GM12873 (cell line): ENCODE results near the gene RRP9.

ENCODE experiments used
- CTCF ChIP-seq: IDR thresholded peaks from 2 replicates; pipeline ENCODE4 v1.5.1; 2012; ENCODE audit warnings: low read depth, mild to moderate bottlenecking, moderate library complexity, low read length, control low read depth; ENCODE audit not compliant: insufficient read depth; ENCODE audit errors: missing control alignments

Gene RRP9

GRCh38 chr3:51968883-51969678 lies 27.4 kb upstream of the RRP9 start:
- TF ChIP-seq CTCF, result no peak

- no peak for TF ChIP-seq CTCF
Measured at GRCh38 chr3:51968170-51968775, 26.6 kb upstream of the RRP9 start.

- TF ChIP-seq CTCF, result no peak
Measured at GRCh38 chr3:51967384-51968169, 25.9 kb upstream of the RRP9 start, which contains the start of gene PCBP4. TSS of gene PCBP4 (minus strand) at chr3:51967454. CDS start at chr3:51961240, 6,214 bp downstream.

- no peak for TF ChIP-seq CTCF
Measured at GRCh38 chr3:51966922-51967383, 25.2 kb upstream of the RRP9 start.

- TF ChIP-seq CTCF, result no peak
Measured at GRCh38 chr3:51966486-51966885, 24.8 kb upstream of the RRP9 start.

GRCh38 chr3:51966016-51966415 lies 24.3 kb upstream of the RRP9 start:
- no peak for TF ChIP-seq CTCF

GRCh38 chr3:51964521-51964920 lies 22.8 kb upstream of the RRP9 start:
- no peak for TF ChIP-seq CTCF
